Endothelial cell of umbilical vein (primary cell): ENCODE results near the gene CYB5A. TPM values are rescaled to one million over a fixed set of nuclear protein-coding genes. Genes with fewer than 3 reads are reported as not detected.

Experiments
- BruUV-seq: library from RNA; stranded (reverse); fragments of 400-500 nt; replicated peaks from 2 replicates; lab custom pipeline; 2021; lab: Mats Ljungman, UMichigan
- CTCF ChIA-PET: fragments of 300-600, 350-600 bp; sonication (Branson Sonifier 250); formaldehyde crosslinking; loops from one replicate; lab custom pipeline; 2021; ENCODE audit warnings: antibody characterized with exemption, inconsistent platforms; lab: Charles Lee
- POLR2A ChIA-PET: fragments of 300-600, 350-600 bp; sonication (Branson Sonifier 250); formaldehyde crosslinking; loops from one replicate; lab custom pipeline; 2021; ENCODE audit warnings: antibody characterized with exemption, inconsistent platforms; lab: Charles Lee
- DNase-seq: peaks from one replicate; pipeline ENCODE4 v3.0.0-alpha.2; 2011; ENCODE audit warnings: low read depth, low spot score
- FAIRE-seq: peaks from 2 replicates; lab custom pipeline; 2011; peaks lifted over from hg19 to GRCh38; lab: Jason Lieb, UNC
- H2AFZ ChIP-seq: 2 replicates; pipeline ENCODE4 v1.6.0; 2012; ENCODE audit warnings: low read depth, low read length, control low read depth, inconsistent platforms
- H3K27ac ChIP-seq: 2 replicates; pipeline ENCODE4 v1.5.1; 2011; ENCODE audit warnings: low read depth, mild to moderate bottlenecking, control low read depth, low read length, moderate library complexity; ENCODE audit not compliant: insufficient read depth
- H3K27me3 ChIP-seq, 2 experiments: 2 replicates each; pipeline versions ENCODE4 v1.6.0 to v1.6.1; 2011; ENCODE audit warnings: low read length in 2 of 2, mixed read lengths in 1 of 2; ENCODE audit not compliant: control insufficient read depth in 2 of 2, insufficient read depth in 2 of 2
- H3K36me3 ChIP-seq, 2 experiments: 2 replicates in 1 of 2; 3 replicates in 1 of 2; pipeline ENCODE4 v1.5.1; 2011; ENCODE audit warnings: low read length in 2 of 2, mild to moderate bottlenecking in 1 of 2, moderate library complexity in 1 of 2; ENCODE audit not compliant: control insufficient read depth in 2 of 2, insufficient read depth in 2 of 2; ENCODE audit errors: extremely low read depth in 1 of 2
- H3K4me1 ChIP-seq: 3 replicates; pipeline ENCODE4 v1.5.1; 2011; ENCODE audit warnings: mild to moderate bottlenecking, low read length; ENCODE audit not compliant: control insufficient read depth, insufficient read depth; ENCODE audit errors: extremely low read depth
- H3K4me2 ChIP-seq: 2 replicates; pipeline ENCODE4 v1.6.1; 2011; ENCODE audit warnings: low read length, control low read depth, mixed read lengths; ENCODE audit not compliant: insufficient read depth
- H3K4me3 ChIP-seq, 3 experiments: fragments of 200-600 bp in 1 of 3; sonication (generic), shearing (Covaris generic) in 1 of 3; replicated peaks in 1 of 3; 2 replicates each; pipeline ENCODE4 v1.5.1; 2011 to 2016; ENCODE audit warnings: control low read depth in 3 of 3, low read length in 3 of 3, mild to moderate bottlenecking in 2 of 3, inconsistent platforms in 1 of 3, low read depth in 1 of 3, moderate library complexity in 1 of 3; ENCODE audit not compliant: insufficient read depth in 1 of 3
- H3K79me2 ChIP-seq: 2 replicates; pipeline ENCODE4 v1.6.0; 2012; ENCODE audit warnings: low read length, inconsistent platforms; ENCODE audit not compliant: control insufficient read depth, insufficient read depth
- H3K9ac ChIP-seq: replicated peaks from 2 replicates; pipeline ENCODE3; 2011; ENCODE audit warnings: low read length, control low read depth; ENCODE audit not compliant: insufficient read depth; ENCODE audit errors: extremely low read depth
- H3K9me1 ChIP-seq: replicated peaks from 3 replicates; pipeline ENCODE4 v1.6.0; 2011; ENCODE audit warnings: mild to moderate bottlenecking, low read length; ENCODE audit not compliant: control insufficient read depth, insufficient read depth; ENCODE audit errors: extremely low read depth
- H3K9me3 ChIP-seq: replicated peaks from 2 replicates; pipeline ENCODE4 v1.5.1; 2012; ENCODE audit warnings: low read length, inconsistent platforms; ENCODE audit not compliant: control insufficient read depth, insufficient read depth
- H4K20me1 ChIP-seq: replicated peaks from 2 replicates; pipeline ENCODE3; 2011; ENCODE audit warnings: mild to moderate bottlenecking, low read length; ENCODE audit not compliant: control insufficient read depth, insufficient read depth; ENCODE audit errors: extremely low read depth
- EZH2 ChIP-seq: IDR thresholded peaks from 2 replicates; pipeline ENCODE4 v1.6.1; 2012; ENCODE audit warnings: borderline replicate concordance, low read depth, mild to moderate bottlenecking, moderate library complexity, low read length, inconsistent platforms; ENCODE audit not compliant: severe bottlenecking
- FOS ChIP-seq: IDR thresholded peaks from 2 replicates; pipeline ENCODE4 v1.6.1; 2011; ENCODE audit warnings: mild to moderate bottlenecking, low read length, moderate library complexity, borderline replicate concordance; ENCODE audit not compliant: insufficient read depth
- GATA2 ChIP-seq: IDR thresholded peaks from 2 replicates; pipeline ENCODE4 v1.7.0; 2011; ENCODE audit warnings: low read depth, mild to moderate bottlenecking, moderate library complexity, mixed read lengths, low read length; ENCODE audit not compliant: insufficient read length, insufficient read depth
- JUN ChIP-seq: IDR thresholded peaks from 2 replicates; pipeline ENCODE4 v1.6.1; 2011; ENCODE audit warnings: borderline replicate concordance, low read depth; ENCODE audit not compliant: insufficient read length, insufficient read depth
- MAX ChIP-seq: IDR thresholded peaks from 2 replicates; pipeline ENCODE4 v1.6.1; 2011; ENCODE audit not compliant: insufficient read depth, insufficient read length
- MYC ChIP-seq: IDR thresholded peaks from one replicate; pipeline ENCODE4 v1.6.1; 2011; ENCODE audit warnings: mild to moderate bottlenecking, low read depth, low read length
- POLR2A ChIP-seq: IDR thresholded peaks from 2 replicates; pipeline ENCODE4 v1.6.1; 2012; ENCODE audit warnings: low read depth, mild to moderate bottlenecking, control low read depth, low read length
- POLR2AphosphoS5 ChIP-seq: IDR thresholded peaks from 2 replicates; pipeline ENCODE4 v1.6.1; 2012; ENCODE audit warnings: low read depth, mild to moderate bottlenecking, control low read depth, low read length, moderate library complexity; ENCODE audit not compliant: insufficient read depth
- dilution Hi-C: fragments of 300-500 bp; cut with MboI; formaldehyde crosslinking; loops from one replicate; pipeline ENCODE4 v1.15.0; 2019; ENCODE audit warnings: low sequenced_read_pairs; ENCODE audit not compliant: extremely low pct_ligation_motif_present
- intact Hi-C: fragments of 100-400 bp; cut with micrococcal nuclease; formaldehyde crosslinking; loops from one replicate; pipeline ENCODE4 v1.10.0; 2022
- polyA plus RNA-seq, 4 experiments: library from polyadenylated mRNA; depleted of rRNA in 3 of 4; stranded (reverse) in 3 of 4; unstranded in 1 of 4; fragments of >200 nt; gene quantifications; 2 replicates each; pipeline versions ENCODE4 v1.2.1 to v1.2.3, GENCODE V29; 2011 to 2012; ENCODE audit warnings: missing spikeins in 1 of 4
- total RNA-seq: library from RNA; stranded (reverse); gene quantifications from 2 replicates; pipeline ENCODE4 v1.2.3, GENCODE V29; 2021
- TF ChIP-seq, protein P1 (sequence below), 2 donors: IDR thresholded peaks; 1 replicate in 1 of 2; 2 replicates in 1 of 2; pipeline ENCODE4 v1.5.1; 2011; ENCODE audit warnings: low read length in 2 of 2, mild to moderate bottlenecking in 2 of 2, moderate library complexity in 2 of 2, control low read depth in 1 of 2, inconsistent platforms in 1 of 2, low read depth in 1 of 2; ENCODE audit not compliant: insufficient read depth in 1 of 2; ENCODE audit errors: extremely low read depth in 1 of 2

Gene CYB5A
- total and polyA plus RNA-seq, 2 donors (not counting 3 experiments of a cell fraction or from before 2014, with no cell fraction given) = 24.9 to 74.0 TPM

DNA sequence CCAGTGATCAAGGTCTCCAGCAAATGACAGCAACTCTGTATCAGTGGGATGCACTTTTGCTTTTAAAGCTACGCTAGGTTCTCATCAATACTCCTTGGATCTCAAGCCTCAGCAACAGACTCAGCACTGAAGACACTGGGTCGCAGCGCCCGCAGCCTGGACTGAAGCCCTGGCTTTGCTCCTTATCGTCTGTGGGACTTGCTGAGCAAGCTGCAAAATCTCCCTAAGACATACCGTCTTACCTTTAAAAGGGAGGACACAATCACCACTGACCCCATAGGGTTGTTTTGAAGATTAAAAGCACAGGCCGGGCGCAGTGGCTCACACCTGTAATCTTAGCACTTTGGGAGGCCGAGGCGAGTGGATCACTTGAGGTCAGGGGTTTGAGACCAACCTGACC, 8.1 kb downstream of the CYB5A start:
- CTCF ChIA-PET = interaction anchor here (0.9 kb wide), 1 partner anchor 9 kb away, joined by 3 read pairs; no protein-coding TSS in a partner anchor
- BruUV-seq = no TSS peak

More for the DNA sequence above, 8.1 kb downstream of the CYB5A start:
- Histone ChIP-seq H3K4me3 (no peak overlapping the region), H3K9me1 (no peaks in the 10 kb centered on the region), H3K9me3 (no peaks in the 10 kb centered on the region), H2AFZ (no peak overlapping the region), H3K79me2 (no peaks in the 10 kb centered on the region), H3K4me1 (peaks cover 8% of the 10 kb centered on the region), H3K36me3 (no peaks in the 10 kb centered on the region), H4K20me1 (no peaks in the 10 kb centered on the region), H3K27ac (no peak overlapping the region), H3K9ac (no peak overlapping the region), H3K4me2 (no peak overlapping the region), H3K27me3 (no peaks in the 10 kb centered on the region)
- TF ChIP-seq EZH2 (no peak), POLR2AphosphoS5 (no peak), GATA2 (no peak), POLR2A (no peak), MYC (no peak), MAX (no peak), FOS (no peak), JUN (no peak)
- TF ChIP-seq, protein P1, sequence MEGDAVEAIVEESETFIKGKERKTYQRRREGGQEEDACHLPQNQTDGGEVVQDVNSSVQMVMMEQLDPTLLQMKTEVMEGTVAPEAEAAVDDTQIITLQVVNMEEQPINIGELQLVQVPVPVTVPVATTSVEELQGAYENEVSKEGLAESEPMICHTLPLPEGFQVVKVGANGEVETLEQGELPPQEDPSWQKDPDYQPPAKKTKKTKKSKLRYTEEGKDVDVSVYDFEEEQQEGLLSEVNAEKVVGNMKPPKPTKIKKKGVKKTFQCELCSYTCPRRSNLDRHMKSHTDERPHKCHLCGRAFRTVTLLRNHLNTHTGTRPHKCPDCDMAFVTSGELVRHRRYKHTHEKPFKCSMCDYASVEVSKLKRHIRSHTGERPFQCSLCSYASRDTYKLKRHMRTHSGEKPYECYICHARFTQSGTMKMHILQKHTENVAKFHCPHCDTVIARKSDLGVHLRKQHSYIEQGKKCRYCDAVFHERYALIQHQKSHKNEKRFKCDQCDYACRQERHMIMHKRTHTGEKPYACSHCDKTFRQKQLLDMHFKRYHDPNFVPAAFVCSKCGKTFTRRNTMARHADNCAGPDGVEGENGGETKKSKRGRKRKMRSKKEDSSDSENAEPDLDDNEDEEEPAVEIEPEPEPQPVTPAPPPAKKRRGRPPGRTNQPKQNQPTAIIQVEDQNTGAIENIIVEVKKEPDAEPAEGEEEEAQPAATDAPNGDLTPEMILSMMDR (IDR thresholded peaks at IDR 0.05; ENCODE audit: extremely low read depth in 1 of 2, insufficient read depth in 1 of 2, low read depth in 1 of 2, low read length in 2 of 2) = no peak
- dilution Hi-C loops = no loop called here
- intact Hi-C loops = no loop called here
- POLR2A ChIA-PET = interaction anchor here (0.7 kb wide), 1 partner anchor 58 kb away, joined by 3 read pairs; no protein-coding TSS in a partner anchor
- no peak for FAIRE-seq
- DNase-seq = no peak
